ENCODE measurements around the gene C1QL1. TPM values are rescaled to one million over a fixed set of nuclear protein-coding genes. Genes with fewer than 3 reads are reported as not detected.
"Not testable (repeated sequence)": the region's sequence is repeated elsewhere in the genome, so short reads cannot be mapped to it uniquely, and the experiment has no call there.

C1QL1 gene
- total RNA-seq, 1 donor from 2014 or later = not detected

DNA sequence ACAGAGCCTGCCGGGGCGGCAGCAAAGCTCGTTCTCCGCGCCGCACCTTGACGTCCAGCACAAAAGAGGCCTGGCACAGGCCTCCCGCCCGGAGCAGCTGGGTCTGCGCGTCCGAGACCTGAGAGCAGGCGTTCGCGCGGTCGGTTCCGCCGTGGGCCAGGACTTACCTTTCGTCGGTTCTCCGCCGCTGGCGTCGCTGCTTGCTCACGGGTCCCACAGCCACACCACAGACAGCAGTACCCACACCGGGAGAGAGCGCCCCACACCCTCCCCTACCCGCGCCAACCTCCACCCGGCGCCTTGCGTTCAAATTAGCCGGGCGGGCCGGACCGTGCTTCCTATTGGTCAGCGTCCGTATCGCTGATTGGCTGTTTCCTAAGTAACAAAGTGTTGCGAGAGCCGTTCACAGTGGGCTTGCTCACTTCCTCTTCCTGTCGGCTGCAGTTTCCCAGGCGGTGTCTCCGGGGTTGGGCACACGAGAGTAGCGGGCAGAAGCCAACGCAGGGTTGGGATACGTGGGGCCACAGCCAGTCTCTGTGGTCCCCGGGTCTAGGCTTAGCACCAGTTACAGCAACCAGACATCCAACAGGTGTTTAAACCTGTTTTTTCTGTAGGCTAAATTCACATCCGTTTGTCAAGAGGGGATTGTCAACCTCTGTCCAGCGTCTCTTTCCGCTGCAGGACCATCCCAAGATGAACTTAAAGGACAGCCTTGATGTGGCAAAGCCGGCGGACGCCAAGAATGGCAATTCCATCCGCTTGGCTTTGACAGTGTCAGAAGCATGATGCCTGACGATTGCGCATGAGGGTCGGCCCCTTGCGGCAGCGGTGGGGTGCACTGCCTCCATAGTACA lies 20.4 kb downstream of the C1QL1 start, which contains the start of gene KIF18B:
Gene KIF18B (minus strand): TSS at position 313 of the 854 bp plus-strand sequence. CDS start 11,429 bp downstream, outside the sequence.
- intact Hi-C loops (cut with DNase I) = no loop called here
- H3K36me3 ChIP-seq = no peaks in the 10 kb centered on the region
- no peaks in the 10 kb centered on the region for H3K9me3 ChIP-seq
- H3K4me3 ChIP-seq = peak within 1 kb of the TSS; percentile 67
- peaks cover 12% of the 10 kb centered on the region for H3K4me1 ChIP-seq
- H3K27ac ChIP-seq = peak within 1 kb of the TSS; percentile 71
- TF ChIP-seq, protein P1, sequence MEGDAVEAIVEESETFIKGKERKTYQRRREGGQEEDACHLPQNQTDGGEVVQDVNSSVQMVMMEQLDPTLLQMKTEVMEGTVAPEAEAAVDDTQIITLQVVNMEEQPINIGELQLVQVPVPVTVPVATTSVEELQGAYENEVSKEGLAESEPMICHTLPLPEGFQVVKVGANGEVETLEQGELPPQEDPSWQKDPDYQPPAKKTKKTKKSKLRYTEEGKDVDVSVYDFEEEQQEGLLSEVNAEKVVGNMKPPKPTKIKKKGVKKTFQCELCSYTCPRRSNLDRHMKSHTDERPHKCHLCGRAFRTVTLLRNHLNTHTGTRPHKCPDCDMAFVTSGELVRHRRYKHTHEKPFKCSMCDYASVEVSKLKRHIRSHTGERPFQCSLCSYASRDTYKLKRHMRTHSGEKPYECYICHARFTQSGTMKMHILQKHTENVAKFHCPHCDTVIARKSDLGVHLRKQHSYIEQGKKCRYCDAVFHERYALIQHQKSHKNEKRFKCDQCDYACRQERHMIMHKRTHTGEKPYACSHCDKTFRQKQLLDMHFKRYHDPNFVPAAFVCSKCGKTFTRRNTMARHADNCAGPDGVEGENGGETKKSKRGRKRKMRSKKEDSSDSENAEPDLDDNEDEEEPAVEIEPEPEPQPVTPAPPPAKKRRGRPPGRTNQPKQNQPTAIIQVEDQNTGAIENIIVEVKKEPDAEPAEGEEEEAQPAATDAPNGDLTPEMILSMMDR (IDR thresholded peaks at IDR 0.05) = no peak
- DNase-seq = peak; percentile 92
- peak; percentile 97 to 100 for ATAC-seq
- H3K27me3 ChIP-seq (ENCODE audit: low read depth) = peaks cover 7% of the 10 kb centered on the region

DNA sequence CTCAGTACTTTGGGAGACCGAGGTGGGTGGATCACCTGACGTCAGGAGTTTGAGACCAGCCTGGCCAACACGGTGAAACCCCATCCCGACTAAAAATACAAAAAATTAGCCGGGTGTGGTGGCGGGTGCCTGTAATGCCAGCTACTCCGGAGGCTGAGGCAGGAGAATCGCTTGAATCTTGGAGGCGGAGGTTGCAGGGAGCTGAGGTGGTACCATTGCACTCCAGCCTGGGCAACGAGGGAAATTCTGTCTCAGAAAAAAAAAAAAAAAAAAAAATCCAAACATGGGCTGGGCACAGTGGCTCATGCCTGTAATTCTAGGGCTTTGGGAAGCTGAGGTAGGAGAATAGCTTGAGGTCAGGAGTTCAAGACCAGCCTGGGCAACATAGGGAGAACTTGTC lies 22.5 kb downstream of the C1QL1 start:
- H3K36me3 ChIP-seq; H3K4me3 ChIP-seq; intact Hi-C loops (cut with DNase I); H3K9me3 ChIP-seq; H3K27me3 ChIP-seq (ENCODE audit: low read depth); DNase-seq; ATAC-seq; H3K27ac ChIP-seq: not testable (repeated sequence)
- peaks cover 12% of the 10 kb centered on the region for H3K4me1 ChIP-seq

DNA sequence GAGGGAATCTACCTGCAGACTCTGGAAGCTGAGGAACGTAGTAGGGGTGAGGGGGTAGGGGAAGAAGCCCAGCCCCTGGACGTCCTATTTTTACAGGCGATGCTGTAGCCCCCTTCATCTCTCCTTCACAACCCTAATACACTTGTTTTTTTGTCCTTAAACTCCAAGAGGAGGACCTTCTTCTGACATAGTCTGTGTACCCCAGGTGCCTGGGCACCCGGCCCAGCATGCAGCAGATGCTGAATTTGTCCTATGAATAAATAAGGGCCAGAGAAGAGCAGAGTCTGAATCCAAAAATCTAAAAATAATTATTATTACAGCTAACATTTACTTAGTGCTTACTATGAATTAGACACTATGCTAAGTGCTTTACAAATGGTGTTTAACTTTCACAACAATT lies 25.6 kb downstream of the C1QL1 start:
- Histone ChIP-seq H3K4me3 (no peak overlapping the region), H3K27me3 (ENCODE audit: low read depth) (peaks cover 7% of the 10 kb centered on the region), H3K9me3 (no peaks in the 10 kb centered on the region), H3K27ac (no peak overlapping the region), H3K4me1 (peaks cover 10% of the 10 kb centered on the region), H3K36me3 (no peaks in the 10 kb centered on the region)
- intact Hi-C loops (cut with DNase I) = no loop called here
- TF ChIP-seq, protein P1 (IDR thresholded peaks at IDR 0.05) = no peak
- DNase-seq (no peak), ATAC-seq (no peak)

DNA sequence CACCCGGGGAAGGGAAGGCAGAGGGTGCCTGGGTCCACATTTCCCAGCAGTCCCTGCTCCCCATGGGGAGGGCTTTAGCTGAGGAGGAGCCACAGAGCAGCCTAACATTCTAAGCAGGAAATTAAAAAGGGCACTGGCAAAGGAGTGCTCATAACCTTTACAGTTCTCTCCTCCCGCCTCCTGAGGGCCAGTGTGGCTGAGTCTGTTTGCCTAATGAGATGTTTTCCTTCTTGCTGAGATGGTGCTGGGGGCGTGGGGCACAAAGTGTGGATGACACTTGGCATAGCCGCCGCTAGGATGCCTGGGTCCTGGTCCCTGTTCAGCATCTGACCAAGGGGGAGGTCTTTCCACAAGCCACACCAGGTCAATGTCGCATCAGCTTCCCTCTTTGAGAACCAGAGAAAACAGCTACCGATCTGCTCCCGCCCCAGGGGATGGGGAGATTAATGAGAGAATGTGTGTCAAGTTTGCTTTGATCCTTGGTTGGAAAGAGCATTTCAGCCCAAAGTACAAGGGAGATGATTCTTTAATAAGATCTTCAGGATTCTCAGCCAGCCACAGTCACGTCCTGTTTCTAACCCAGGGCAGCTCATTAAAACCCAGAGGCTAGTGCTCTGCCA lies 26.3 kb downstream of the C1QL1 start:
- peak; percentile 22 for DNase-seq
- Histone ChIP-seq H3K9me3 (no peaks in the 10 kb centered on the region), H3K27me3 (ENCODE audit: low read depth) (peaks cover 6% of the 10 kb centered on the region), H3K36me3 (no peaks in the 10 kb centered on the region), H3K27ac (no peak overlapping the region), H3K4me1 (peaks cover 3% of the 10 kb centered on the region), H3K4me3 (no peak overlapping the region)
- ATAC-seq = no peak
- TF ChIP-seq, protein P1 (IDR thresholded peaks at IDR 0.05) = no peak
- intact Hi-C loops (cut with DNase I) = no loop called here

DNA sequence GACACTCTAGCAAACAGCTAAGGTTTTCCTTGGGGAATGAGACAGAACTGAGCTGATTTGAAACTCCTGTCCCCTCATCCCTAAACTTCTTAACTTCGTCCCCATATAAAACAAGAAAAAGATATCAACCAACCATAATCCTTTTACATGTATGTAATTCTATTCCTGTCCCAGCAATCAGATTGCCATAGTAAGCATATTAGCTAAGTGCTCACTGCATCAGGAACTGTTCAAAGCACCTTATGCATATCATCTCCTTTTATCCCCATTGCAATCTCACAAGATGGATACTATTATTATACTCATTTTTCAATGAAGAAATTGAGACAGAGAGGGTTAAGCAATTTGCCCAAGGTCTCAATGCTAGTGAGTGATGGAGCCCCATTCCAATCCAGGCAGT lies 27.3 kb downstream of the C1QL1 start:
- Histone ChIP-seq H3K4me3 (no peak overlapping the region), H3K27ac (no peak overlapping the region), H3K9me3 (no peaks in the 10 kb centered on the region), H3K27me3 (ENCODE audit: low read depth) (no peaks in the 10 kb centered on the region), H3K4me1 (peaks cover 3% of the 10 kb centered on the region), H3K36me3 (no peaks in the 10 kb centered on the region)
- ATAC-seq = no peak
- no peak for DNase-seq
- intact Hi-C loops (cut with DNase I) = no loop called here
- TF ChIP-seq, protein P1 (IDR thresholded peaks at IDR 0.05) = no peak

DNA sequence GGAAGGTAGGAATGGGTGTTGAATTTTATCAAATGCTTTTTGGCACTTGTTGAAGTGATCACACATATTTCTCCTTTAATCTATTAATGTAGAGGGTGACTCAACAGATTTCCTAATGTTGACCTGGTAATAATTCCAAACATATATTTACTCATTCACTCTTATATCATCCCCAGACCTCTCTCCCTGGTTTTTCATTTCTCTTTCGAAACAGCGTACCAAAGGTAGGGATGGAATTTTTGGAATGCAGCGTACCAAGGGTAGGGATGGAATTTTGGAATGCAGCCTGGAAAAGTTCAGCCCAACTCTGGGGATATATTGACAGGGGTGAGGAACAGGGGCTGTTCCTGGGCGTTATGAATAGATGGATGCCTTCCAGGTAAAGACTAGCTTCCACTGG lies 27.8 kb downstream of the C1QL1 start:
- intact Hi-C loops (cut with DNase I) = no loop called here

More for the DNA sequence above, 27.8 kb downstream of the C1QL1 start:
- no peak overlapping the region for H3K4me3 ChIP-seq
- H3K36me3 ChIP-seq = no peaks in the 10 kb centered on the region
- DNase-seq = no peak
- H3K27me3 ChIP-seq (ENCODE audit: low read depth) = no peaks in the 10 kb centered on the region
- no peaks in the 10 kb centered on the region for H3K9me3 ChIP-seq
- TF ChIP-seq, protein P1 (IDR thresholded peaks at IDR 0.05) = no peak
- peak in 1 of 2 donors; percentile 69 for ATAC-seq
- no peak overlapping the region for H3K27ac ChIP-seq
- peaks cover 3% of the 10 kb centered on the region for H3K4me1 ChIP-seq

Measured in lower lobe of right lung (tissue), 2 donors.